GM11168 (cell line): ENCODE results near the gene PUS10.
"Not testable (repeated sequence)": the region's sequence is repeated elsewhere in the genome, so short reads cannot be mapped to it uniquely, and the experiment has no call there.

ENCODE experiments used
- in situ Hi-C: fragments of 300-500 bp; cut with MboI; formaldehyde crosslinking; loops from one replicate; pipeline ENCODE4 v1.12.0; 2022; ENCODE audit warnings: low sequenced_read_pairs; ENCODE audit not compliant: unreplicated experiment

The PUS10 gene

GRCh38 chr2:61017556-61018317, at the start of gene PUS10, which contains the start of gene PEX13:
PUS10 (minus strand) TSS chr2:61018255; CDS start chr2:61011890, 6,365 bp downstream.
PEX13 (plus strand) TSS chr2:61017720; CDS start chr2:61017760, 40 bp downstream.
- in situ Hi-C loops: no loop called here

- in situ Hi-C loops: no loop called here
These were observed 48.0 kb upstream of the PUS10 start, which contains the start of gene SANBR for GRCh38 chr2:61065714-61066709. SANBR (plus strand) TSS chr2:61065871; CDS start chr2:61070351, 4,480 bp downstream.

GRCh38 chr2:61059382-61059781, 41.3 kb upstream of the PUS10 start:
- in situ Hi-C loops: no loop called here

GRCh38 chr2:61057562-61057961, 39.5 kb upstream of the PUS10 start:
- in situ Hi-C loops: no loop called here

GRCh38 chr2:61055557-61055956, 37.5 kb upstream of the PUS10 start:
- in situ Hi-C loops: no loop called here

GRCh38 chr2:61045999-61046398, 27.9 kb upstream of the PUS10 start:
- in situ Hi-C loops: no loop called here

GRCh38 chr2:61045226-61045625, 27.2 kb upstream of the PUS10 start:
- in situ Hi-C loops: no loop called here

GRCh38 chr2:61044636-61045035, 26.6 kb upstream of the PUS10 start:
- in situ Hi-C loops: no loop called here

GRCh38 chr2:61042807-61043206, 24.8 kb upstream of the PUS10 start:
- in situ Hi-C loops: no loop called here

- in situ Hi-C loops: not testable (repeated sequence)
These were observed 18.6 kb upstream of the PUS10 start for GRCh38 chr2:61036643-61037042.

- in situ Hi-C loops: not testable (repeated sequence)
These were observed 16.5 kb upstream of the PUS10 start for GRCh38 chr2:61034592-61034991.

GRCh38 chr2:61029533-61029932, 11.5 kb upstream of the PUS10 start:
- in situ Hi-C loops: no loop called here

GRCh38 chr2:61023670-61024069, 5.6 kb upstream of the PUS10 start:
- in situ Hi-C loops: no loop called here

- in situ Hi-C loops: no loop called here
These were observed 3.2 kb upstream of the PUS10 start for GRCh38 chr2:61021228-61021660.

- in situ Hi-C loops: no loop called here
These were observed 743 bp upstream of the PUS10 start for GRCh38 chr2:61018798-61019197.

GRCh38 chr2:61018318-61018755, 282 bp upstream of the PUS10 start:
- in situ Hi-C loops: no loop called here

- in situ Hi-C loops: no loop called here
These were observed 976 bp downstream of the PUS10 start for GRCh38 chr2:61017003-61017555.

- in situ Hi-C loops: no loop called here
These were observed 1.6 kb downstream of the PUS10 start for GRCh38 chr2:61016392-61017002.

GRCh38 chr2:61015976-61016375, 2.1 kb downstream of the PUS10 start:
- in situ Hi-C loops: no loop called here

- in situ Hi-C loops: no loop called here
These were observed 3.3 kb downstream of the PUS10 start for GRCh38 chr2:61014763-61015162.
